ENCODE data around the gene ZCCHC2. TPM values are rescaled to one million over a fixed set of nuclear protein-coding genes. Genes with fewer than 3 reads are reported as not detected.

The ZCCHC2 gene
- total and polyA plus RNA-seq, 2 of the 13 experiments (the other 11 are each of a cell fraction or from before 2014, with no cell fraction given) = 62.5 to 76.1 TPM

DNA sequence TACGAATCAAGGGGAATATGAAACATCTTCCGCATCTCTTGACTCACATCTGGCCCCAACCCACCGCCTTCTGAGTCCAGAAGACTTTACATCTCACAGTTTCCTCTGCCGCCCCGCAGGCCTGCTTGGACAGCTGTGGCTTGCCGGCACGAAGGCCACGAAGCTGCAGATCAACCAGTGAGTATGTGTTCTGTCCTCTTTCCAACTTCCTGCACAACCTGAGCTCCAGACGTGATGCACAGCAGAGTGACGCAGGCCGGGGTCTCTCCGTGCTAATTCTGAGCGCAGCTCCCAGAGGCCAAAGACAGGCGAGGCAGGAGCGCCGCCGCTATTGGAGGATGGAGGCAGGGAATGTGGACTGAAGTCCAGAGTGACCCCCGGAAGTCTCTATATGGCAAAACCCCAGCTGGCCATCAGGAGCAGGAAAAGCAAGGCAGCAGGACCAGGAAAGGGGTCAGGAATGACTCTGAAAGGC, 93.5 kb downstream of the ZCCHC2 start (continued):
- TF ChIP-seq ZNF713 (CRISPR knock-in tag; IDR thresholded peaks at IDR 0.05) = no peak
- no peak for TF ChIP-seq GTF2F1 (IDR thresholded peaks at IDR 0.05; ENCODE audit: low read length)
- no peak for TF ChIP-seq FOXM1 (CRISPR knock-in tag; IDR thresholded peaks at IDR 0.05)
- TF ChIP-seq ZNF75D (CRISPR knock-in tag; IDR thresholded peaks at IDR 0.05; ENCODE audit: borderline replicate concordance) = no peak
- TF ChIP-seq, protein P1, sequence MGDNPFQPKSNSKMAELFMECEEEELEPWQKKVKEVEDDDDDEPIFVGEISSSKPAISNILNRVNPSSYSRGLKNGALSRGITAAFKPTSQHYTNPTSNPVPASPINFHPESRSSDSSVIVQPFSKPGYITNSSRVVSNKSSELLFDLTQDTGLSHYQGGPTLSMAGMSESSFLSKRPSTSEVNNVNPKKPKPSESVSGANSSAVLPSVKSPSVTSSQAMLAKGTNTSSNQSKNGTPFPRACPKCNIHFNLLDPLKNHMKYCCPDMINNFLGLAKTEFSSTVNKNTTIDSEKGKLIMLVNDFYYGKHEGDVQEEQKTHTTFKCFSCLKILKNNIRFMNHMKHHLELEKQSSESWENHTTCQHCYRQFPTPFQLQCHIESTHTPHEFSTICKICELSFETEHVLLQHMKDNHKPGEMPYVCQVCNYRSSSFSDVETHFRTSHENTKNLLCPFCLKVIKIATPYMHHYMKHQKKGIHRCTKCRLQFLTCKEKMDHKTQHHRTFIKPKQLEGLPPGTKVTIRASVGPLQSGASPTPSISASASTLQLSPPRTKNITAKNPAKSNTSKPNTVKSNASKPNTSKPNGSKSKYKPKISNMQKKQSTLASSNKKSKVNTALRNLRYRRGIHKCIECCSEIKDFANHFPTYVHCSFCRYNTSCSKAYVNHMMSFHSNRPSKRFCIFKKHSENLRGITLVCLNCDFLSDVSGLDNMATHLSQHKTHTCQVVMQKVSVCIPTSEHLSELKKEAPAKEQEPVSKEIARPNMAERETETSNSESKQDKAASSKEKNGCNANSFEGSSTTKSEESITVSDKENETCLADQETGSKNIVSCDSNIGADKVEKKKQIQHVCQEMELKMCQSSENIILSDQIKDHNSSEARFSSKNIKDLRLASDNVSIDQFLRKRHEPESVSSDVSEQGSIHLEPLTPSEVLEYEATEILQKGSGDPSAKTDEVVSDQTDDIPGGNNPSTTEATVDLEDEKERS (CRISPR knock-in tag; IDR thresholded peaks at IDR 0.05) = no peak
- peak; percentile 98 for TF ChIP-seq SRF (IDR thresholded peaks at IDR 0.05; ENCODE audit: low read depth, low read length)
- TF ChIP-seq HOXA3 (CRISPR knock-in tag; IDR thresholded peaks at IDR 0.05) = peak; percentile 13; the same call in 1 of the 2 replicates
- peak; percentile 35; the same call in 1 of the 2 replicates for TF ChIP-seq ZMYM4 (CRISPR knock-in tag; IDR thresholded peaks at IDR 0.05)
- no peak for TF ChIP-seq ZFP36L1 (CRISPR knock-in tag; IDR thresholded peaks at IDR 0.05)
- TF ChIP-seq, protein P2, sequence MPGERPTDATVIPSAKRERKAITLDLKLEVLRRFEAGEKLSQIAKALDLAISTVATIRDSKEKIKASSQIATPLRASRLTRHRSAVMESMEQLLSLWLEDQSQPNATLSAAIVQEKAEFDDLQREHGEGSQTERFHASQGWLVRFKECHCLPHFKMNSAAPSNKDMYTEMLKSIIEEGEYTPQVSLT (CRISPR knock-in tag; IDR thresholded peaks at IDR 0.05; ENCODE audit: borderline replicate concordance, low read depth) = no peak
- TF ChIP-seq ZNF564 (CRISPR knock-in tag; IDR thresholded peaks at IDR 0.05) = no peak
- TF ChIP-seq HMGA1 (CRISPR knock-in tag; conservative IDR thresholded peaks at IDR 0.05) = no peak
- TF ChIP-seq DNMT3B (CRISPR knock-in tag; conservative IDR thresholded peaks at IDR 0.05) = no peak
- TF ChIP-seq GABPA (IDR thresholded peaks at IDR 0.05; ENCODE audit: low read depth, low read length) = no peak
- TF ChIP-seq GABPA (CRISPR knock-in tag; IDR thresholded peaks at IDR 0.05; ENCODE audit: low read depth) = peak; percentile 65
- no peak for TF ChIP-seq ATF7-NPFF (CRISPR knock-in tag; IDR thresholded peaks at IDR 0.05; ENCODE audit: low read depth)
- TF ChIP-seq SAP130 (CRISPR knock-in tag; IDR thresholded peaks at IDR 0.05; ENCODE audit: low read depth) = peak; percentile 28; the same call in 1 of the 2 replicates
